IPS DF 4.7 (cell line): ENCODE data around the gene HSD17B10.
"Not testable (repeated sequence)": the region's sequence is repeated elsewhere in the genome, so short reads cannot be mapped to it uniquely, and the experiment has no call there.

Experiments
- DNase-seq: peaks from one replicate; pipeline ENCODE4 v3.0.0-alpha.2; 2013; ENCODE audit warnings: low spot score; ENCODE audit errors: extremely low read depth

HSD17B10 gene

DNA sequence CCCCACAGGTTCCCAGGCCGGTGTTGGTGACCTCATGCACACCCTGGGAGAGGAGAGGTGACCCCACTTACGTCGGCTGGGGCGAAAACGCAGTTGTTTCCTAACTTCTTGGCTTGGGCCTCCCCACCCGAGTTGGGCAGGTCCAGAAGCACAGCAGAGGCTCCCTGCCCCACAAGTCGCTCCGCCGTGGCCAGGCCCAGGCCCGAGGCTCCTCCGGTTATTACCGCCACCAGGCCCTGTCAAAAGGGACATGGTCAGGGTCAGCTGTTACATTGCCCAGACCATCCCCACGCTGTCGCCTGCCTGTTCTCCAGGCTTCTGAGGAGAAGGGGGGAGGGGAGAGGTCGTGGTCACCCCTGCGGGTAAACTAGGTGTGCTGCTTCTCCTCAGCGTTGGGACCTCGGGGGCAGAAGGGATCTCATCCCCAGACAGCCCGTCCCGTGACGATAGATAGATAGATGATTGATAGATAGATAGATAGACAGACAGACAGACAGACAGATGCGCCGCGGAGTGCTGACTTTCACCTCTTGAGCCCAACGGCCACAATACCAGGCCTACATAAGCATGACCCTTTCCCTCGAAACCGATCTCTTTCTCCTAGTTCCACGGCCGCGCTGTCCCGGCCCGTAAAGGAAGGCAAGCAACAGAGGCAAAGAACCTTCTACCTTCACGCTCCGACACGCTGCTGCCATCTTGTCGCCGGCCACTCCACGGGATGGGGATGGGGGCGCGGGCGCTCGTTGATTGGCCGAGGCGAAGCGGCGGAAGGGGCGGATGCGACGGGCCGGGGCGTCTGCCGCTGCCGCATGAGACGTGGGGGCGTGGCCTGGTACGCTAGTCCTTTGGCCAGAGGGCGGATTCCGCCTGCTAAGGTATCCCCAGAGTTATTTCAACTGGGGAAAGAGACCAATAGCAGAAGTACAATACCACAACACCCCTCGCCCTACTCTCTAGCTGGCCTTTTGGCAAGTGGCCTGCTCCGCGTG is at the start of gene HSD17B10:
TSS of gene HSD17B10 (minus strand) at position 720 of the 989 bp plus-strand sequence. CDS start at position 695, 25 bp downstream.
- no peak for DNase-seq

- no peak for DNase-seq
Measured at GRCh38 chrX:53483416-53483815, 49.2 kb upstream of the HSD17B10 start.

- no peak for DNase-seq
Measured at GRCh38 chrX:53481816-53482465, 47.8 kb upstream of the HSD17B10 start.

DNA sequence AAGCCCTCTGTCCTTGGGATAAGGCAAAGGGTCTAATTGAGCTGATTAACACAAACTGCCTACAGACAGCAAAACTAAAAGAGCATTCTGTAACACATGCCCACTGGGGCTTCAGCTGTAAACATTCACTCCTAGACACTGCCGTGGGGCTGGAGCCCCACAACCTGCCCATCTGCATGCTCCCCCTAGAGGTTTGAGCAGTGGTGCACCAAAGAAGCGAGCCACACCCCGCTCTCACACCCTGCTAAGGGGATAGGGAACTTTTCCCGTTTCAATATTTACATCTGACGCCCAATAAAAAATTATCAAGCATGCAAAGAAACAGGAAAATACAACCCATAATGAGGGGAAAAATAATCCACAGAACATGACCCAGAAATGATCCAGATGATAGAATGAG is 46.9 kb upstream of the HSD17B10 start:
- DNase-seq: no peak

- DNase-seq: no peak
Measured at GRCh38 chrX:53479301-53479700, 45.1 kb upstream of the HSD17B10 start.

DNA sequence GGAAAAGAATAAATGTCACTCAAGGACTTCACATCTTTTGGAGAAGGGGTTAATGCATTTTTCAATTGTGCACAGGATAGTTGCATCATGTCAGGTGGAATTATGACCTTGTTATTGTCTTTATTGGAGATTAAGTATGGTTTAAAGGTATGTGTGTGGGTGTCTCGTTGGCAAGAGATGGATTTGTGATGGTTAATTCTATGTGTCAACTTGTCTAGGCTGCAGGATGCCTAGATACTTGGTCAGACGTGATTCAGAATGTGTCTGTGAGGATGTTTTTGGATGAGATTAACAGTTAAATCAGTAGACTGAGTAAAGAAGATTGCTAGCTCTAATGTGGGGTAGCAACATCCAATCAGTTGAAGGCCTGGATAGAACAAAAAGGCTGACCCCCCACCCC is 42.2 kb upstream of the HSD17B10 start:
- no peak for DNase-seq

DNA sequence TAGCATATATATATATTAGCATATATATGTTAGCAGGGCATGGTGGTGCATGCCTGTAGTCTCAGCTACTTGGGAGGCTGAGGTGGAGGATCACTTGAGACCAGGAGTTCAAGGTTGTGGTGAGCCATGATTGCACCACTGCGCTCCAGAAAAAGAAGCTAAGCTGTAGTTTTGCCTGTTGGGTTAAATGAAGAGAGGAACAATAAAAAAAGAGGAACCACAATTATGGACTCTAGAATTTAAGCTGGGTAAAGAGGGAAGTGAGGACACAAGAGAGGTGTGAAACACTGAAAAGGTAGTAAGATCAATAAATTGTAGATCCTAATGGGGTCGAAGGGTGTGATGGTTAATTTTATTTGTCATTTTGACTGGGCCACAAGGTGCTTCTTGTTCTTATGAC is 40.5 kb upstream of the HSD17B10 start:
- no peak for DNase-seq

DNA sequence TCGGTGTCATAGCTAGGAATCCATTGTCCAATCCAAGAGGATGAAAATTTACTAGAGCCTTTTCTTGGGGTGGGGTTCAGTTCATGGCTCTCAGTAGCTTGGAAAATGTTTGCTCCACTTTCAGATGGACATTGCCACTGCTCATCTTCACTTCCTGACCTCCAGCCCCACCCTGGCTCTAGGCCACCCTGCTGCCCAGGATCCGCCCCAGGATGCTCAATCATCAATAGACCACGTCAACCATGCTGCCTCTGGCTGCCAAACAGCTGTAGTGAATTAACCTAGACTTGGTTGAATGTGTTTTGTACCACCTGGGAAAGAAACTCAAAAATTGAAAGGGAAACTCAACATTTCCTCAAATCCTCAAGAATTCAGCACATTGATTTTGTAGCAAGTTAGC is 37.2 kb upstream of the HSD17B10 start:
- DNase-seq: no peak

GRCh38 chrX:53468659-53469058 is 34.5 kb upstream of the HSD17B10 start:
- not testable (repeated sequence) for DNase-seq

DNA sequence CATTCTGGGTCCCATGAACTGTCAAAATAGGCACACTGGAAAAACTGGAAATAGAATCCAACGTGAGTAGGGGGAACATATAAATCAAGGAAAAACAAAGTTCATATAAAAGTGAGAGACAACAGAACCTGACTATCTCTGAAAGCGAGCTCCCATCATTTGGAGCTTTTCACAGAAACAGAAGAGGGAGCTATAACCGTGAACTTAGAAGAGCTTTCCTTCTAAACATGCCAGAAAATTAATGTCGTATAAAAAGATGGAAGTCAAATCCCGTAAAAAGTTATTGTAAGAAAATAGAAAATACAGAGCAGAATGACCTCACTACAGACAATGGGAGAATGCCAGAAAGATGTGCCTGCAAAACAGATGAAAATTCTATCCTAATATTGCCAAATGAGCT is 23.9 kb upstream of the HSD17B10 start:
- DNase-seq: no peak

- no peak for DNase-seq
Measured at GRCh38 chrX:53456254-53456653, 22.1 kb upstream of the HSD17B10 start.

DNA sequence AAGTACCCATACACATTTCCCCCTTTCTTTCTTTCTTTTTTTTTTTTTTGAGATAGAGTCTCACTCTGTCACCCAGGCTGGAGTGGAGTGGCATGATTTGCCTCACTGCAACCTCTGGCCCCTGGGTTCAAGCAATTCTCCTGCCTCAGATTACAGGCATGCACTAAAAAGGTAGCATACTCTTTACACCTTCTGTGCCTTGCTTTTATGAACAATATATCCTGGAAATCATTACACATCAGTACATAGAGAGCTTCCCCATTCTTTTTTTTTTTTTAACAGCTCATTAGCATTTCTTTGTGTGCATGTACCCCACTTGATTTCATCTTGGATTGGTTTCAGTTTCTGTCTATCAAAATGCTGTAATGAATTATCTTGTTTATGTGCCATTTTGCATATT is 18.6 kb upstream of the HSD17B10 start:
- DNase-seq: no peak

GRCh38 chrX:53449632-53450031 is 15.5 kb upstream of the HSD17B10 start:
- no peak for DNase-seq

GRCh38 chrX:53447441-53447840 is 13.3 kb upstream of the HSD17B10 start:
- DNase-seq: no peak

DNA sequence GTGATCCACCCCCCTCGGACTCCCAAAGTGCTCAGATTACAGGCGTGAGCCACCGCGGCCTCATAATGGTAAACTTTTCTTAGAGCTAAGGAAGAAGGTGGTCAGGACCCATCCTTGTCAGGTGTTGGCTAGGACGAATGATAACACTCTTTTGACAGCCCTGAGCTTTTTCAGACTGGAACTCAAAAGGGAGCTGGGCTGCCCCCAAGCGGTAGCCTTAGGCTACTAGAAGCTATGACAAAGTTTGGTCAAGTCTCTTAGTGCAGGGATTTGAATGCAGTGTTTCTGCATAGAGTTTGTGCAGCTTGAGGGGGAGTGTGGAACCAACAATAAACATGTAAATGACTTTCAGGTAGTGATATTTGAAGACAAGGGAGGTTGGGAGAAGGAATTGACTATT is 11.8 kb upstream of the HSD17B10 start:
- no peak for DNase-seq

DNA sequence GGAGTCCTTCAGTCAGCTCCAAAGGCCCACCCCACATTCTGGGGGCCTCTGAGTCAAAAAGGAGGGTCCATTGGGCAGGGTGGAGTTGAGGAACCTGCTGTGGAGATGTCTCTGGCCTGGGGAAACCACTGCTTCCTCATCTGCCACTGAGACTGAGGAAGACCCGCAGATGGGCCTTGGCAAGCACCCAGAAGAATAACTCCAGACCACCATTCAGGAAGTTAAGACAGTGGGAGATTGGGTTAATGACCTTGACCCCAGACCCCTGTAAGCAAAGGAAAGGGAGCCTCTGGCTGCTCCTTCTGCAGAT is 8.1 kb upstream of the HSD17B10 start:
- DNase-seq: no peak

GRCh38 chrX:53441531-53442321 is 7.6 kb upstream of the HSD17B10 start:
- no peak for DNase-seq

DNA sequence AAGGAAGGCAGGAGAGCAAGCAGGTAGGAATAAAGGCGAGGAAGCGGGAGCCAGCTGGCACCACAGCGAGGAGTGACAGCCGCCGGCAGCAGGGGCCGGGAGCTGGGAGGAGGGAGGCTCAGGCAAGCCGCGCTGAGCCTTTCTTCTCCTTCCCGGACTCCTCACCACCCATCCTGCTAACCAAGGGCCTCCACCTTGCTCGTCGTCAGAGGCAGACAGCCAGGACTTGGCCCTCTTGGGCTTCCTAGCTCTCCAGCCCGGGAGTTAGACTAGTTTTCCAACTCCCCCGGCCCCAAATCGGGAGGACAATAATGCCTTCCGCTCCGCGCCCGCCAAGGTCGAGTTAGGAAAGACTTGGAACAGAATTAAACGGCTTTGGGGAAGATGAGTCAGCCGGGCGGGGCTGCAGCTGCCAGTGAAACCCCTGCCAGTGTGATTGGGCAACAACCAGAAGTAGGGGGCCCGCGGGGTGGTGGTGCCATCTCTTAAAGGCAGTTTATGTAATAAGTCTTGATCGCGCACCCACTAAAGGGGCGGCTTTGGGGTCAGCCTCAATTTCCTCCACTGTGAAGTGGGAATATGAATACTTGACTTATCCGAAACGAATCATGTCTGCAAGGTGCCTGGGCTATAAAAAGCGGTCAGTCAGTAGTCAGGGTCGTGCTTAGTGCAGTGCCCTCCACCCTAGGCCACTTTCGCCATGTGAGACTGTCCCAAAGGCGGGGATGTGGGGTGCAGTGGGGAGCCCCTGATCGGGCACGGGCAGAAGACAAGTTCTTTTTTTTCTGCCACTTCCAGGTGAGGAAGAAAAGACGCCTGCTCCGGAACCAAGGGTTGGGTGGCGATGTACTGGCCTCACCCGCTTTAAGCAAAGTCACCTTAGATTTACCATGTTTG is 6.7 kb upstream of the HSD17B10 start:
- DNase-seq: no peak

GRCh38 chrX:53440101-53440500 is 5.9 kb upstream of the HSD17B10 start:
- DNase-seq: no peak

- no peak for DNase-seq
Measured at GRCh38 chrX:53438832-53439230, 4.7 kb upstream of the HSD17B10 start.
